H1 (cell line): Measurements from ENCODE around the gene PPP6R1. TPM values are rescaled to one million over a fixed set of nuclear protein-coding genes. Genes with fewer than 3 reads are reported as not detected.

Experiments used
- CTCF ChIA-PET: fragments of 300-600 bp; sonication (Branson Sonifier 250); formaldehyde crosslinking; loops from one replicate; lab custom pipeline; 2021; ENCODE audit not compliant: partially characterized antibody; lab: Charles Lee
- POLR2A ChIA-PET: fragments of 300-600 bp; sonication (Branson Sonifier 250); formaldehyde crosslinking; loops from one replicate; lab custom pipeline; 2021; ENCODE audit warnings: inconsistent platforms; ENCODE audit not compliant: partially characterized antibody; lab: Charles Lee
- DNase-seq, 2 experiments: peaks; one replicate each; pipeline versions ENCODE4 v3.0.0 to v3.0.0-alpha.2; 2010 to 2022; ENCODE audit warnings: low spot score in 2 of 2, low read depth in 1 of 2, mixed read lengths in 1 of 2
- FAIRE-seq: peaks from 2 replicates; lab custom pipeline; 2011; peaks lifted over from hg19 to GRCh38; lab: Jason Lieb, UNC
- H2AFZ ChIP-seq: 2 replicates; pipeline ENCODE4 v1.8.1; 2012; ENCODE audit warnings: low read length, inconsistent platforms
- H2AK5ac ChIP-seq: 2 replicates; pipeline ENCODE4 v1.6.1; 2013; ENCODE audit warnings: low read depth, low read length
- H2BK120ac ChIP-seq: replicated peaks from 2 replicates; pipeline ENCODE3; 2013; ENCODE audit warnings: low read depth, low read length, inconsistent platforms
- H2BK12ac ChIP-seq: 2 replicates; pipeline ENCODE4 v1.6.1; 2013; ENCODE audit warnings: low read depth, low read length
- H2BK15ac ChIP-seq: 2 replicates; pipeline ENCODE4 v1.6.1; 2013; ENCODE audit warnings: low read length
- H2BK20ac ChIP-seq: 2 replicates; pipeline ENCODE4 v1.6.1; 2013; ENCODE audit warnings: low read length
- H2BK5ac ChIP-seq: 2 replicates; pipeline ENCODE4 v1.6.1; 2013; ENCODE audit warnings: low read depth, low read length
- H3K14ac ChIP-seq: 2 replicates; pipeline ENCODE4 v1.6.1; 2013; ENCODE audit warnings: inconsistent platforms; ENCODE audit not compliant: insufficient read length
- H3K18ac ChIP-seq: 2 replicates; pipeline ENCODE4 v1.6.1; 2013; ENCODE audit warnings: low read length; ENCODE audit errors: extremely low read depth
- H3K23ac ChIP-seq: 2 replicates; pipeline ENCODE4 v1.6.1; 2013; ENCODE audit warnings: inconsistent platforms; ENCODE audit not compliant: insufficient read length
- H3K23me2 ChIP-seq: 2 replicates; pipeline ENCODE4 v1.6.1; 2013; ENCODE audit warnings: low read depth, low read length
- H3K27ac ChIP-seq: 2 replicates; pipeline ENCODE4 v1.6.1; 2011; ENCODE audit warnings: low read depth, low read length, inconsistent platforms
- H3K27me3 ChIP-seq, 4 experiments: replicated peaks in 1 of 4; 1 replicate in 1 of 4; 2 replicates in 3 of 4; pipeline versions ENCODE4 v1.6.1 to v1.8.1; 2011 to 2013; ENCODE audit warnings: low read length in 3 of 4, mild to moderate bottlenecking in 3 of 4, inconsistent platforms in 2 of 4, mixed read lengths in 2 of 4, moderate library complexity in 1 of 4; ENCODE audit not compliant: control insufficient read depth in 3 of 4, insufficient read depth in 3 of 4; ENCODE audit errors: extremely low read depth in 1 of 4
- H3K36me3 ChIP-seq, 4 experiments: 2 replicates each; pipeline versions ENCODE4 v1.6.1 to v1.8.1; 2011 to 2013; ENCODE audit warnings: mild to moderate bottlenecking in 4 of 4, low read length in 3 of 4, moderate library complexity in 2 of 4, control low read depth in 1 of 4, inconsistent platforms in 1 of 4; ENCODE audit not compliant: insufficient read depth in 4 of 4, control insufficient read depth in 2 of 4
- H3K4ac ChIP-seq: replicated peaks from 2 replicates; pipeline ENCODE3; 2013; ENCODE audit warnings: low read length, low read depth, mixed read lengths, inconsistent platforms; ENCODE audit not compliant: insufficient read length
- H3K4me1 ChIP-seq, 4 experiments: replicated peaks in 1 of 4; 1 replicate in 1 of 4; 2 replicates in 3 of 4; pipeline versions ENCODE4 v1.6.1 to v1.8.1; 2011 to 2013; ENCODE audit warnings: low read length in 3 of 4, inconsistent platforms in 2 of 4, mixed read lengths in 1 of 4; ENCODE audit not compliant: insufficient read depth in 4 of 4, control insufficient read depth in 3 of 4
- H3K4me2 ChIP-seq, 2 experiments: 2 replicates each; pipeline versions ENCODE4 v1.6.1 to v1.8.1; 2011 to 2013; ENCODE audit warnings: low read depth in 2 of 2, low read length in 2 of 2, control low read depth in 1 of 2, inconsistent platforms in 1 of 2, mild to moderate bottlenecking in 1 of 2; ENCODE audit not compliant: insufficient read depth in 1 of 2
- H3K4me3 ChIP-seq, 4 experiments: fragments of 200-600, 300-600 bp in 1 of 4; sonication (generic), shearing (Covaris generic), sonication (Bioruptor Twin) in 1 of 4; 2 replicates each; pipeline versions ENCODE4 v1.5.1 to v1.8.1; 2011 to 2016; ENCODE audit warnings: low read length in 4 of 4, low read depth in 3 of 4, control low read depth in 2 of 4, inconsistent platforms in 2 of 4, mild to moderate bottlenecking in 2 of 4, mixed read lengths in 1 of 4, moderate library complexity in 1 of 4; ENCODE audit not compliant: insufficient read depth in 2 of 4; ENCODE audit errors: extremely low read depth in 1 of 4
- H3K56ac ChIP-seq: replicated peaks from 2 replicates; pipeline ENCODE3; 2013; ENCODE audit warnings: low read depth, mild to moderate bottlenecking, mixed read lengths, low read length, inconsistent platforms; ENCODE audit not compliant: insufficient read length
- H3K79me1 ChIP-seq: 2 replicates; pipeline ENCODE4 v1.6.1; 2013; ENCODE audit warnings: low read depth, low read length, control low read depth
- H3K79me2 ChIP-seq, 2 experiments: 2 replicates each; pipeline versions ENCODE4 v1.6.1 to v1.8.1; 2012 to 2013; ENCODE audit warnings: low read length in 2 of 2, mild to moderate bottlenecking in 2 of 2, inconsistent platforms in 1 of 2; ENCODE audit not compliant: insufficient read depth in 2 of 2, control insufficient read depth in 1 of 2
- H3K9ac ChIP-seq, 4 experiments: replicated peaks in 1 of 4; 1 replicate in 1 of 4; 2 replicates in 3 of 4; pipeline versions ENCODE4 v1.6.1 to v1.8.1; 2011 to 2013; ENCODE audit warnings: low read depth in 3 of 4, low read length in 3 of 4, control low read depth in 2 of 4, mild to moderate bottlenecking in 2 of 4, moderate library complexity in 2 of 4, inconsistent platforms in 1 of 4; ENCODE audit errors: extremely low read depth in 1 of 4
- H3K9me3 ChIP-seq, 2 experiments: 2 replicates each; pipeline versions ENCODE4 v1.6.1 to v1.8.1; 2012 to 2013; ENCODE audit warnings: mild to moderate bottlenecking in 2 of 2, moderate library complexity in 2 of 2, control low read depth in 1 of 2, inconsistent platforms in 1 of 2, low read depth in 1 of 2, low read length in 1 of 2, mixed read lengths in 1 of 2; ENCODE audit not compliant: insufficient read depth in 2 of 2
- H4K20me1 ChIP-seq, 2 experiments: replicated peaks in 1 of 2; 2 replicates each; pipeline versions ENCODE3 to v1.8.1; 2011 to 2013; ENCODE audit warnings: inconsistent platforms in 2 of 2, low read length in 2 of 2, mild to moderate bottlenecking in 1 of 2; ENCODE audit not compliant: insufficient read depth in 2 of 2, control insufficient read depth in 1 of 2
- H4K5ac ChIP-seq: 2 replicates; pipeline ENCODE4 v1.6.1; 2013; ENCODE audit warnings: low read length, low read depth, mixed read lengths, inconsistent platforms; ENCODE audit not compliant: insufficient read length
- H4K8ac ChIP-seq: 2 replicates; pipeline ENCODE4 v1.8.0; 2013; ENCODE audit warnings: mild to moderate bottlenecking, moderate library complexity, low read length, inconsistent platforms; ENCODE audit not compliant: insufficient read depth; ENCODE audit errors: extremely low read depth
- H4K91ac ChIP-seq: replicated peaks from 2 replicates; pipeline ENCODE3; 2013; ENCODE audit warnings: low read length, mixed read lengths, inconsistent platforms; ENCODE audit not compliant: insufficient read length
- BACH1 ChIP-seq: IDR thresholded peaks from 2 replicates; pipeline ENCODE4 v1.6.1; 2012; ENCODE audit warnings: low read length, improper control_type of control experiment
- CEBPB ChIP-seq: IDR thresholded peaks from 2 replicates; pipeline ENCODE4 v1.6.1; 2012; ENCODE audit warnings: low read depth, low read length
- CTCF ChIP-seq, 3 experiments: IDR thresholded peaks; 1 replicate in 2 of 3; 2 replicates in 1 of 3; pipeline versions ENCODE4 v1.5.1 to v1.6.1; 2011; ENCODE audit warnings: low read length in 3 of 3, mild to moderate bottlenecking in 3 of 3, inconsistent platforms in 2 of 3, low read depth in 1 of 3, moderate library complexity in 1 of 3; ENCODE audit not compliant: insufficient read depth in 1 of 3; ENCODE audit errors: control extremely low read depth in 1 of 3
- KDM4A ChIP-seq: IDR thresholded peaks from one replicate; pipeline ENCODE4 v1.7.1; 2012; ENCODE audit warnings: low read depth, mild to moderate bottlenecking, moderate library complexity, low read length, inconsistent platforms; ENCODE audit not compliant: severe bottlenecking
- NRF1 ChIP-seq: IDR thresholded peaks from 2 replicates; pipeline ENCODE4 v1.6.1; 2011; ENCODE audit warnings: mild to moderate bottlenecking, low read depth, low read length, improper control_type of control experiment
- RBBP5 ChIP-seq: IDR thresholded peaks from 2 replicates; pipeline ENCODE4 v1.7.1; 2012; ENCODE audit warnings: low read depth, mild to moderate bottlenecking, inconsistent platforms, low read length, moderate library complexity, borderline replicate concordance
- RXRA ChIP-seq: IDR thresholded peaks from 2 replicates; pipeline ENCODE4 v1.6.1; 2011; ENCODE audit warnings: low read depth, mild to moderate bottlenecking, low read length, moderate library complexity; ENCODE audit not compliant: insufficient read depth
- SIRT6 ChIP-seq: IDR thresholded peaks from one replicate; pipeline ENCODE4 v1.7.1; 2012; ENCODE audit warnings: low read length, inconsistent platforms
- SIX5 ChIP-seq: IDR thresholded peaks from 2 replicates; pipeline ENCODE4 v1.6.1; 2011; ENCODE audit warnings: mild to moderate bottlenecking, low read depth, low read length
- TEAD4 ChIP-seq: IDR thresholded peaks from 2 replicates; pipeline ENCODE4 v1.6.1; 2012; ENCODE audit warnings: low read depth, low read length, inconsistent platforms, mixed read lengths
- WGBS, 2 experiments: shearing (Covaris generic) in 1 of 2; methylation state at CpG; one replicate each; pipeline versions ENCODE4 v1.1.6 to v1.1.7; 2013 to 2015; ENCODE audit warnings: low lambda C conversion rate in 2 of 2, mixed read lengths in 2 of 2, inconsistent platforms in 1 of 2, low coverage in 1 of 2, missing lambda C conversion rate in 1 of 2; ENCODE audit not compliant: insufficient replicate concordance in 2 of 2, insufficient coverage in 1 of 2, insufficient read length in 1 of 2; ENCODE audit errors: extremely low coverage in 1 of 2, missing lambda C conversion rate in 1 of 2; 5-methylcytosine and 5-hydroxymethylcytosine counted together
- polyA plus RNA-seq, 7 experiments: library from polyadenylated mRNA; depleted of rRNA in 3 of 7; stranded (reverse) in 5 of 7; unstranded in 2 of 7; fragments of >200 nt in 5 of 7; fragments of 200-250 nt in 2 of 7; gene quantifications; 1 replicate in 5 of 7; 2 replicates in 1 of 7; 4 replicates in 1 of 7; pipeline versions ENCODE4 v1.2.1 to v1.2.3, GENCODE V29; 2011 to 2013; ENCODE audit warnings: missing spikeins in 2 of 7, mixed read lengths in 2 of 7
- total RNA-seq: library from RNA; stranded (reverse); fragmentation: NEBNext Ultra II Directional; extraction: Animal tissue kit (Norgen Biotek cat#: 25700); gene quantifications from 2 replicates; pipeline ENCODE4 v1.2.1, GENCODE V29; 2021

PPP6R1 gene
- total and polyA plus RNA-seq, 2 of the 8 experiments (the other 6 are each of a cell fraction or from before 2014, with no cell fraction given): 36.4 to 74.4 TPM

- Histone ChIP-seq H2AFZ (no peak overlapping the region), H3K14ac (no peak overlapping the region), H3K9me3 (no peaks in the 10 kb centered on the region), H3K4me3 (no peak overlapping the region), H3K4me1 (peaks cover 0 to 5% (median 1%) of the 10 kb centered on the region in 4 experiments; a peak in 3 of 7 replicates), H3K79me2 (peaks cover 3 to 6% of the 10 kb centered on the region in 2 experiments; a peak in 3 of 4 replicates), H3K18ac (no peak overlapping the region), H3K56ac (no peak overlapping the region), H3K23ac (no peak overlapping the region), H2BK20ac (no peak overlapping the region), H3K9ac (no peak overlapping the region), H3K27ac (no peak overlapping the region), H2BK120ac (no peak overlapping the region), H3K27me3 (no peaks in the 10 kb centered on the region), H3K79me1 (peaks cover 14% of the 10 kb centered on the region), H3K4me2 (no peak overlapping the region), H3K36me3 (peaks cover 0 to 9% (median 5%) of the 10 kb centered on the region in 4 experiments; a peak in 5 of 8 replicates), H2BK5ac (no peak overlapping the region), H4K8ac (peak overlapping the region; percentile 46; the same call in 1 of the 2 replicates), H2AK5ac (no peak overlapping the region), H4K20me1 (peaks cover 4 to 8% of the 10 kb centered on the region in 2 experiments), H4K91ac (no peak overlapping the region), H3K23me2 (peaks cover 7% of the 10 kb centered on the region; the same call in 1 of the 2 replicates), H2BK12ac (no peak overlapping the region), H2BK15ac (no peak overlapping the region), H3K4ac (no peak overlapping the region), H4K5ac (no peak overlapping the region)
- POLR2A ChIA-PET: interaction anchor here (1.2 kb wide), 1 partner anchor 14 kb away, joined by 3 read pairs; no protein-coding TSS in a partner anchor
- 98% methylated on average over 33 of the region's 36 CpGs; no CpG with 5 or more reads in 1 of the 2 experiments for WGBS, 2 experiments
- FAIRE-seq (no peak), DNase-seq (no peak)
- CTCF ChIA-PET: no interaction called here
- TF ChIP-seq RXRA: no peak
- TF ChIP-seq CEBPB: no peak
- no peak for TF ChIP-seq NRF1
- TF ChIP-seq CTCF (IDR thresholded peaks at IDR 0.05; ENCODE audit: control extremely low read depth in 1 of 3, insufficient read depth in 1 of 3, low read depth in 1 of 3, low read length in 3 of 3): no peak
- TF ChIP-seq SIX5: no peak
- no peak for TF ChIP-seq KDM4A
- TF ChIP-seq BACH1: no peak
- no peak for TF ChIP-seq RBBP5
- TF ChIP-seq TEAD4: no peak
- TF ChIP-seq SIRT6: no peak
These were observed 15.3 kb upstream of the PPP6R1 start for GRCh38 chr19:55273978-55274707.
